Retinal pigment epithelial cell (primary cell): ENCODE measurements around the gene DDIT3.

Experiments used
- DNase-seq: peaks from one replicate; pipeline ENCODE4 v3.0.0-alpha.2; 2010; ENCODE audit warnings: low read depth
- H3K4me3 ChIP-seq: 2 replicates; pipeline ENCODE4 v1.5.1; 2011; ENCODE audit warnings: mild to moderate bottlenecking, low read length, control low read depth, moderate library complexity
- TF ChIP-seq, protein P1 (sequence below): conservative IDR thresholded peaks from 2 replicates; pipeline ENCODE4 v1.5.1; 2011; ENCODE audit warnings: low read depth, low read length, control low read depth, inconsistent platforms

Gene DDIT3

DNA sequence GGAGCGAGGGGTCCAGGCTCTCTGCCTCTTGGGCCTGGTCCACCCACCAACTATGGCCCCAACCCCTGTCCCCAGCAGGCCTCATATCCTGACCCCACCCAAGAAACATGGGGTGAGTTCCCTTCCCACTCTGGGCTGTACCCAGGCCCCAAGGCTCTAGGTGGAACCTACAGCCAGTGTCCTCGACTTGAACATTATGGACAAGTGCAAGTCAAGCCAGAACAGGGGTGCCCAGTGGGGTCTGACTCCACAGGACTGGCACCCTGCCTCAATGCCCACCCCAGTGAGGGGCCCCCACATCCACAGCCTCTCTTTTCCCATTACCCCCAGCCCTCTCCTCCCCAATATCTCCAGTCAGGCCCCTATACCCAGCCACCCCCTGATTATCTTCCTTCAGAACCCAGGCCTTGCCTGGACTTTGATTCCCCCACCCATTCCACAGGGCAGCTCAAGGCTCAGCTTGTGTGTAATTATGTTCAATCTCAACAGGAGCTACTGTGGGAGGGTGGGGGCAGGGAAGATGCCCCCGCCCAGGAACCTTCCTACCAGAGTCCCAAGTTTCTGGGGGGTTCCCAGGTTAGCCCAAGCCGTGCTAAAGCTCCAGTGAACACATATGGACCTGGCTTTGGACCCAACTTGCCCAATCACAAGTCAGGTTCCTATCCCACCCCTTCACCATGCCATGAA lies 49.2 kb downstream of the DDIT3 start:
- H3K4me3 ChIP-seq, result no peak overlapping the region
- TF ChIP-seq, protein P1, sequence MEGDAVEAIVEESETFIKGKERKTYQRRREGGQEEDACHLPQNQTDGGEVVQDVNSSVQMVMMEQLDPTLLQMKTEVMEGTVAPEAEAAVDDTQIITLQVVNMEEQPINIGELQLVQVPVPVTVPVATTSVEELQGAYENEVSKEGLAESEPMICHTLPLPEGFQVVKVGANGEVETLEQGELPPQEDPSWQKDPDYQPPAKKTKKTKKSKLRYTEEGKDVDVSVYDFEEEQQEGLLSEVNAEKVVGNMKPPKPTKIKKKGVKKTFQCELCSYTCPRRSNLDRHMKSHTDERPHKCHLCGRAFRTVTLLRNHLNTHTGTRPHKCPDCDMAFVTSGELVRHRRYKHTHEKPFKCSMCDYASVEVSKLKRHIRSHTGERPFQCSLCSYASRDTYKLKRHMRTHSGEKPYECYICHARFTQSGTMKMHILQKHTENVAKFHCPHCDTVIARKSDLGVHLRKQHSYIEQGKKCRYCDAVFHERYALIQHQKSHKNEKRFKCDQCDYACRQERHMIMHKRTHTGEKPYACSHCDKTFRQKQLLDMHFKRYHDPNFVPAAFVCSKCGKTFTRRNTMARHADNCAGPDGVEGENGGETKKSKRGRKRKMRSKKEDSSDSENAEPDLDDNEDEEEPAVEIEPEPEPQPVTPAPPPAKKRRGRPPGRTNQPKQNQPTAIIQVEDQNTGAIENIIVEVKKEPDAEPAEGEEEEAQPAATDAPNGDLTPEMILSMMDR, result no peak
- no peak for DNase-seq

DNA sequence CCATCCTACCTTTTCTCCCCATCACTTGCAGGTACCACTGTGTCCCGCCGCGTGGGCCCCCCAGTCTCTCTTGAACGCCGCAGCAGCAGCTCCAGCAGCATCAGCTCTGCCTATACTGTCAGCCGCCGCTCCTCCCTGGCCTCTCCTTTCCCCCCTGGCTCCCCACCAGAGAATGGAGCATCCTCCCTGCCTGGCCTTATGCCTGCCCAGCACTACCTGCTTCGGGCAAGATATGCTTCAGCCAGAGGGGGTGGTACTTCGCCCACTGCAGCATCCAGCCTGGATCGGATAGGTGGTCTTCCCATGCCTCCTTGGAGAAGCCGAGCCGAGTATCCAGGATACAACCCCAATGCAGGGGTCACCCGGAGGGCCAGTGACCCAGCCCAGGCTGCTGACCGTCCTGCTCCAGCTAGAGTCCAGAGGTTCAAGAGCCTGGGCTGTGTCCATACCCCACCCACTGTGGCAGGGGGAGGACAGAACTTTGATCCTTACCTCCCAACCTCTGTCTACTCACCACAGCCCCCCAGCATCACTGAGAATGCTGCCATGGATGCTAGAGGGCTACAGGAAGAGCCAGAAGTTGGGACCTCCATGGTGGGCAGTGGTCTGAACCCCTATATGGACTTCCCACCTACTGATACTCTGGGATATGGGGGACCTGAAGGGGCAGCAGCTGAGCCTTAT lies 49.9 kb downstream of the DDIT3 start:
- no peak overlapping the region for H3K4me3 ChIP-seq
- no peak for DNase-seq
- TF ChIP-seq, protein P1, result no peak

DNA sequence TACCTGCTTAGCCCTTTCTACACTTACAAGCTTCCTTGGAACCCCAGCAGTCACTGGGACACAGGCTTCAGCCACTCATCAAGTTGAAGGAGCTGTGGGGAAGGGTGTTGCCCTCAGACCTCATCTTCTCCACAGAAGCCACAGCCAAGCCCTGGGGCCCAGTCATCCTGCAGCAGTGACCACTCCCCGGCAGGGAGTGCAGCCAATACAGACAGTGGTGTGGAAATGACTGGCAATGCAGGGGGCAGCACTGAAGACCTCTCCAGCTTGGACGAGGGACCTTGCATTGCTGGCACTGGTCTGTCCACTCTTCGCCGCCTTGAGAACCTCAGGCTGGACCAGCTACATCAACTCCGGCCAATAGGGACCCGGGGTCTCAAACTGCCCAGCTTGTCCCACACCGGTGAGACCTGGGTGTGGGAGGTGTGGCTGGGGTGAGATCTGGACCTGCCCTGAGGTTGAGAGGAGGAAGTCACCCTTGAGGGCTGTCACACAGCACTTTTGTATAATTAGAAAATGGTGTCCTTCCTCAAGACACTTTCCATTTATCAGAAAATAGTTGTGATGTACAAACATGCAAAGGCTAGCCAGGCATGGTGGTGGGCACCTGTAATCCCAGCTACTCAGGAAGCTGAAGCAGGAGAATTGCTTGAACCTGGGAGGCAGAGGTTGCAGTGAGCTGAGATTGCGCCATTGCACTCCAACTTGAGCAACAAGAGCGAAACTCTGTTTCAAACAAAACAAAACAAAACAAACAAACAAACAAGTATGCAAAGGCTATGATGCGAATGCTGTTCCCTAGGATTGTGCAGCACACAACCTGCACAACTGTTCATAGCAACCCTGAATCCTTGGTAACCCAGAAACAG lies 50.8 kb downstream of the DDIT3 start:
- DNase-seq, result no peak
- TF ChIP-seq, protein P1, result no peak

DNA sequence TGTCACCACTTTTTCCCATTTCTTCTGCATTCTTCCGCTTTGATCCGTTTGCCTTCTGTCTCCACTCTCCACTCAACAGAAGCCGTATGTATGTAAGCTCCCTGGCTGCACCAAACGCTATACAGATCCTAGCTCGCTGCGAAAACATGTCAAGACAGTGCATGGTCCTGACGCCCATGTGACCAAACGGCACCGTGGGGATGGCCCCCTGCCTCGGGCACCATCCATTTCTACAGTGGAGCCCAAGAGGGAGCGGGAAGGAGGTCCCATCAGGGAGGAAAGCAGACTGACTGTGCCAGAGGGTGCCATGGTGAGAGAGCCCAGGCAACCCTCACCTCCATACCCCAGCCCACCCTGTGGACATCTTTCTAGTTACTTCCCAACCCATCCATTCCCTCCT lies 52.4 kb downstream of the DDIT3 start:
- DNase-seq, result no peak
- TF ChIP-seq, protein P1, result no peak
- H3K4me3 ChIP-seq, result no peak overlapping the region

More for the DNA sequence above, 50.8 kb downstream of the DDIT3 start:
- H3K4me3 ChIP-seq, result no peak overlapping the region

DNA sequence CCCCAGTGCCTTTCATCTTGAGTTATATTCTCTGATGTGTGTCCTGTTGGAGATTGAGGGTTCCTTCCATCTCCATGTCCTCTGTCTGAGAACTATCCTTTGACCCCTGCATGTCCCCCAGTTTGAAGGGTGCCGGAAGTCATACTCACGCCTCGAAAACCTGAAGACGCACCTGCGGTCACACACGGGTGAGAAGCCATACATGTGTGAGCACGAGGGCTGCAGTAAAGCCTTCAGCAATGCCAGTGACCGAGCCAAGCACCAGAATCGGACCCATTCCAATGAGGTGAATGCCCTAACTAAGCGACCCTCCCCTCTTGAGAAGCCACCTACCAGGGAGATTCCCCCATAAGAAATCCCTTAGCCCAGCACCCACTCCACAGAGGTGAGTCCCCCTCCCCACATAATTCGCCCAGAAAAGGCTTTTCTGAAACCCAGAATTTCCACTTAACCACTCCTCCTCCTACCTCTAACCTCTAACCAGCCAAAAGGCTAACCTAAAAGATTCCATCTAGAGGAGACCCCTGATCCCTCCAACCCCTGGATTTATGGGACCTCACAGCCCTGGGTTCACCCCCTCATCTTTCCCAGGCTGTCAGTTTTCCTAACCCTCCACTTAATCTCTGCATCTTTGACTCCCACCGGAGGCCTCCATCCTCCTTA lies 53.0 kb downstream of the DDIT3 start:
- H3K4me3 ChIP-seq, result no peak overlapping the region
- TF ChIP-seq, protein P1, result no peak
- no peak for DNase-seq
